22Rv1 (cell line): ENCODE data around the gene IL10RA.

Source experiments
- ZFX ChIP-seq: fragments of 450-650 bp; IDR thresholded peaks from 2 replicates; pipeline ENCODE4 v1.6.1; 2017; ENCODE audit warnings: antibody characterized with exemption, borderline replicate concordance
- TF ChIP-seq, protein P1 (sequence below): fragments of 450-650 bp; IDR thresholded peaks from 2 replicates; pipeline ENCODE4 v1.5.1; 2017; ENCODE audit warnings: mild to moderate bottlenecking

DNA sequence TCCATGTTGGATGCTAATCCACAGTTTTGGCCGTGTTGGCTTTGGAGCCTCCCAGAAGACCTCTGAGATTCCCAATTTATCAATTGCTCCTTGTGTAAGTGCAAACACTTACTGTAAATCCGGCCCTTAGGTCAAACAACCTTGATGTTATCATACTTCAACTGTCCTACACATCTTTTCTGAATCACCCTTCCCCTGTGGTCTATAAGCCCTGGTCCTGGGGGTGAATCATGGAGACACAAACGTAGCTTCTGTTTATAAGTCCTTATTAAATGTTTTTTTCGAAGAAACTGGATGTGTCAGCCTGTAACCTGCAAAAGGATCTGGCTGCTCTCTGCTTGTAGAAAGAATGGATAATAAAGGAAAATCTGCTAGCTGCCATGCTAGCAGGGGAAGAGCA, 1.7 kb upstream of the IL10RA start:
- TF ChIP-seq, protein P1, sequence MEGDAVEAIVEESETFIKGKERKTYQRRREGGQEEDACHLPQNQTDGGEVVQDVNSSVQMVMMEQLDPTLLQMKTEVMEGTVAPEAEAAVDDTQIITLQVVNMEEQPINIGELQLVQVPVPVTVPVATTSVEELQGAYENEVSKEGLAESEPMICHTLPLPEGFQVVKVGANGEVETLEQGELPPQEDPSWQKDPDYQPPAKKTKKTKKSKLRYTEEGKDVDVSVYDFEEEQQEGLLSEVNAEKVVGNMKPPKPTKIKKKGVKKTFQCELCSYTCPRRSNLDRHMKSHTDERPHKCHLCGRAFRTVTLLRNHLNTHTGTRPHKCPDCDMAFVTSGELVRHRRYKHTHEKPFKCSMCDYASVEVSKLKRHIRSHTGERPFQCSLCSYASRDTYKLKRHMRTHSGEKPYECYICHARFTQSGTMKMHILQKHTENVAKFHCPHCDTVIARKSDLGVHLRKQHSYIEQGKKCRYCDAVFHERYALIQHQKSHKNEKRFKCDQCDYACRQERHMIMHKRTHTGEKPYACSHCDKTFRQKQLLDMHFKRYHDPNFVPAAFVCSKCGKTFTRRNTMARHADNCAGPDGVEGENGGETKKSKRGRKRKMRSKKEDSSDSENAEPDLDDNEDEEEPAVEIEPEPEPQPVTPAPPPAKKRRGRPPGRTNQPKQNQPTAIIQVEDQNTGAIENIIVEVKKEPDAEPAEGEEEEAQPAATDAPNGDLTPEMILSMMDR = no peak
- TF ChIP-seq ZFX = no peak
